HepG2 (cell line): ENCODE results near the gene RAD9A. TPM values are rescaled to one million over a fixed set of nuclear protein-coding genes. Genes with fewer than 3 reads are reported as not detected.

Experiments used
- ATAC-seq: fragments of 200-7000 bp; cut with Tn5 transposase; 3 replicates; pipeline ENCODE4 v1.9.1; 2020; ENCODE audit warnings: mild to moderate bottlenecking, moderate library complexity
- BruUV-seq: library from RNA; stranded (reverse); fragments of 400-500 nt; replicated peaks from 2 replicates; lab custom pipeline; 2021; lab: Mats Ljungman, UMichigan
- CTCF ChIA-PET: fragments of 300-600 bp; formaldehyde crosslinking; extraction: SDS; loops from one replicate; lab custom pipeline; 2021; ENCODE audit warnings: low total read pairs, inconsistent platforms, low intra/inter-chr PET ratio; lab: Yijun Ruan, JAX
- POLR2A ChIA-PET: fragments of 350-600 bp; sonication (Branson Sonifier 250); formaldehyde crosslinking; loops from one replicate; lab custom pipeline; 2020; ENCODE audit warnings: antibody characterized with exemption, inconsistent platforms; lab: Yijun Ruan, JAX
- DNase-seq: peaks from one replicate; pipeline ENCODE4 v3.0.0-alpha.2; 2015; ENCODE audit warnings: low spot score
- FAIRE-seq: peaks from 3 replicates; lab custom pipeline; 2011; peaks lifted over from hg19 to GRCh38; lab: Jason Lieb, UNC
- H2AFZ ChIP-seq: one replicate; pipeline ENCODE4 v1.6.1; 2011; ENCODE audit warnings: low read length, inconsistent platforms
- H3K27ac ChIP-seq: fragments of 300-600 bp; 3 replicates; pipeline ENCODE4 v1.8.0; 2011; ENCODE audit warnings: mixed run types, mild to moderate bottlenecking, mixed read lengths, low read length, inconsistent platforms; ENCODE audit not compliant: insufficient read depth; ENCODE audit errors: extremely low read length
- H3K27me3 ChIP-seq, 2 experiments: fragments of 200-600 bp in 1 of 2; 2 replicates in 1 of 2; 3 replicates in 1 of 2; pipeline versions ENCODE4 v1.6.0 to v1.8.0; 2011; ENCODE audit warnings: low read length in 2 of 2, mild to moderate bottlenecking in 2 of 2, moderate library complexity in 2 of 2, inconsistent platforms in 1 of 2; ENCODE audit not compliant: insufficient read depth in 2 of 2, control insufficient read depth in 1 of 2
- H3K36me3 ChIP-seq, 2 experiments: fragments of 200-600 bp in 1 of 2; replicated peaks in 1 of 2; 2 replicates in 1 of 2; 3 replicates in 1 of 2; pipeline versions ENCODE4 v1.5.1 to v1.8.0; 2011; ENCODE audit warnings: low read length in 2 of 2, inconsistent platforms in 1 of 2; ENCODE audit not compliant: insufficient read depth in 2 of 2, control insufficient read depth in 1 of 2
- H3K4me1 ChIP-seq: 2 replicates; pipeline ENCODE4 v1.5.1; 2012; ENCODE audit warnings: low read length, inconsistent platforms; ENCODE audit not compliant: insufficient read depth
- H3K4me2 ChIP-seq: 2 replicates; pipeline ENCODE4 v1.6.0; 2011; ENCODE audit warnings: low read depth, low read length, inconsistent platforms
- H3K4me3 ChIP-seq, 3 experiments: fragments of 200-600 bp in 1 of 3; sonication (generic), shearing (Covaris generic) in 1 of 3; replicated peaks in 1 of 3; 2 replicates each; pipeline ENCODE4 v1.5.1; 2011 to 2016; ENCODE audit warnings: low read length in 3 of 3, inconsistent platforms in 2 of 3, low read depth in 2 of 3, mild to moderate bottlenecking in 2 of 3, control low read depth in 1 of 3, mixed read lengths in 1 of 3; ENCODE audit not compliant: insufficient read depth in 1 of 3
- H3K79me2 ChIP-seq: one replicate; pipeline ENCODE4 v1.6.1; 2011; ENCODE audit warnings: low read length, inconsistent platforms; ENCODE audit not compliant: insufficient read depth
- H3K9ac ChIP-seq: 2 replicates; pipeline ENCODE4 v1.6.0; 2011; ENCODE audit warnings: mild to moderate bottlenecking, low read depth, low read length, inconsistent platforms; ENCODE audit not compliant: insufficient read depth
- H3K9me3 ChIP-seq: 2 replicates; pipeline ENCODE4 v1.5.1; 2012; ENCODE audit warnings: mild to moderate bottlenecking, low read length
- H4K20me1 ChIP-seq: 2 replicates; pipeline ENCODE4 v1.6.0; 2011; ENCODE audit warnings: inconsistent platforms, mild to moderate bottlenecking, low read length, moderate library complexity; ENCODE audit not compliant: insufficient read depth
- AGO1 ChIP-seq: fragments of 200-400 bp; formaldehyde crosslinking; IDR thresholded peaks from 2 replicates; pipeline ENCODE4 v1.6.1; 2017; ENCODE audit warnings: mild to moderate bottlenecking, low read depth, low read length, moderate library complexity; ENCODE audit not compliant: poor library complexity, severe bottlenecking
- AGO2 ChIP-seq: fragments of 200-400 bp; formaldehyde crosslinking; optimal IDR thresholded peaks from 2 replicates; pipeline ENCODE3; 2017; ENCODE audit warnings: mild to moderate bottlenecking, low read depth, low read length, moderate library complexity
- MYPOP ChIP-seq: sonication (generic); formaldehyde crosslinking; IDR thresholded peaks from 2 replicates; pipeline ENCODE4 v1.8.1; 2023; ENCODE audit warnings: mild to moderate bottlenecking, moderate library complexity, missing genetic modification reagents
- RBFOX2 ChIP-seq: fragments of 200-400 bp; formaldehyde crosslinking; IDR thresholded peaks from 2 replicates; pipeline ENCODE4 v1.6.1; 2017; ENCODE audit warnings: low read depth, mild to moderate bottlenecking, low read length
- SRSF1 ChIP-seq: fragments of 200-400 bp; formaldehyde crosslinking; optimal IDR thresholded peaks from 2 replicates; pipeline ENCODE3; 2017; ENCODE audit warnings: mild to moderate bottlenecking, low read depth, low read length, moderate library complexity
- THAP8 ChIP-seq: sonication (generic); formaldehyde crosslinking; IDR thresholded peaks from 2 replicates; pipeline ENCODE4 v1.5.1; 2020; ENCODE audit warnings: missing genetic modification reagents, mild to moderate bottlenecking, borderline replicate concordance
- TRIM24 ChIP-seq: sonication (generic); formaldehyde crosslinking; IDR thresholded peaks from 2 replicates; pipeline ENCODE4 v1.8.0; 2022; ENCODE audit warnings: mild to moderate bottlenecking, missing genetic modification reagents
- ZBTB33 ChIP-seq: sonication (generic); formaldehyde crosslinking; IDR thresholded peaks from 2 replicates; pipeline ENCODE4 v1.4.0; 2020; ENCODE audit warnings: missing genetic modification reagents
- ZNF34 ChIP-seq: sonication (generic); formaldehyde crosslinking; IDR thresholded peaks from 2 replicates; pipeline ENCODE4 v1.4.0; 2020; ENCODE audit warnings: mild to moderate bottlenecking, missing genetic modification reagents, borderline replicate concordance
- ZNF644 ChIP-seq: IDR thresholded peaks from 2 replicates; pipeline ENCODE4 v1.6.1; 2016; ENCODE audit warnings: low read depth
- ZNF768 ChIP-seq: sonication (generic); formaldehyde crosslinking; IDR thresholded peaks from 2 replicates; pipeline ENCODE4 v1.4.0; 2020; ENCODE audit warnings: missing genetic modification reagents
- WGBS: methylation state at CpG from one replicate; pipeline ENCODE4 v1.1.6; 2017; ENCODE audit warnings: low lambda C conversion rate; 5-methylcytosine and 5-hydroxymethylcytosine counted together
- in situ Hi-C: cut with HindIII; loops from 2 replicates; pipeline ENCODE4 v1.10.0; 2017; ENCODE audit warnings: low pct_unique_long_range_greater_than_20kb; ENCODE audit not compliant: extremely low pct_ligation_motif_present
- intact Hi-C: fragments of 100-400 bp; cut with micrococcal nuclease; formaldehyde crosslinking; loops from one replicate; pipeline ENCODE4 v1.10.0; 2022; ENCODE audit not compliant: unreplicated experiment
- polyA plus RNA-seq, 8 experiments: library from polyadenylated mRNA; depleted of rRNA in 3 of 8; stranded (reverse) in 7 of 8; unstranded in 1 of 8; fragments of >200 nt; fragmentation: Illumina TruSeq in 4 of 8; extraction: Trizol in 4 of 8; gene quantifications; 2 replicates each; pipeline versions ENCODE4 v1.2.1 to v1.2.3, GENCODE V29; 2011 to 2016; ENCODE audit warnings: low read depth in 4 of 8, missing spikeins in 1 of 8, mixed read lengths in 1 of 8; ENCODE audit not compliant: insufficient read depth in 1 of 8
- total RNA-seq, 5 experiments: library from RNA; depleted of rRNA; stranded (reverse); fragments of >200 nt; fragmentation: Illumina TruSeq; extraction: Trizol; gene quantifications; 2 replicates each; pipeline ENCODE4 v1.2.3, GENCODE V29; 2016; ENCODE audit warnings: low read depth in 1 of 5

RAD9A gene
- total and polyA plus RNA-seq, 2 of the 13 experiments (the other 11 are each of a cell fraction or from before 2014, with no cell fraction given): 10.1 to 15.7 TPM

GRCh38 chr11:67435727-67436458 lies 44.1 kb downstream of the RAD9A start:
- H3K4me1 ChIP-seq: no peaks in the 10 kb centered on the region
- POLR2A ChIA-PET: no interaction called here
- DNase-seq: no peak
- H3K27me3 ChIP-seq: no peaks in the 10 kb centered on the region
- H3K36me3 ChIP-seq: peaks cover 15 to 28% of the 10 kb centered on the region in 2 experiments; a peak in 4 of 5 replicates
- no peak for FAIRE-seq
- no peak overlapping the region for H3K27ac ChIP-seq
- TF ChIP-seq ZNF644 (CRISPR knock-in tag): no peak
- TF ChIP-seq ZNF768 (CRISPR knock-in tag): 0 out of 2 replicates have a peak, but pooled peaks have one; percentile 25
- TF ChIP-seq ZNF34 (CRISPR knock-in tag): no peak
- 0 out of 2 replicates have a peak, but pooled peaks have one; percentile 11 for TF ChIP-seq ZBTB33 (CRISPR knock-in tag)
- no peak for TF ChIP-seq SRSF1
- TF ChIP-seq TRIM24 (CRISPR knock-in tag): no peak
- peak; percentile 88 for TF ChIP-seq AGO2
- no peak for TF ChIP-seq MYPOP (CRISPR knock-in tag)
- TF ChIP-seq AGO1: peak; percentile 36
- peak; percentile 71 for TF ChIP-seq RBFOX2
- TF ChIP-seq THAP8 (CRISPR knock-in tag): no peak
- no TSS peak for BruUV-seq
- in situ Hi-C loops (no loop called here), intact Hi-C loops (no loop called here)
- no peak for ATAC-seq
- no peak overlapping the region for H3K4me3 ChIP-seq
- no peaks in the 10 kb centered on the region for H3K9me3 ChIP-seq
- H3K9ac ChIP-seq: no peak overlapping the region
- no peak overlapping the region for H2AFZ ChIP-seq
- H4K20me1 ChIP-seq: no peaks in the 10 kb centered on the region
- CTCF ChIA-PET: no interaction called here
- no peaks in the 10 kb centered on the region for H3K79me2 ChIP-seq
- 89% methylated on average over 2 of the region's 38 CpGs for WGBS
- no peak overlapping the region for H3K4me2 ChIP-seq
